ENCODE results near the gene SPNS2. TPM values are rescaled to one million over a fixed set of nuclear protein-coding genes. Genes with fewer than 3 reads are reported as not detected.
"Not testable (repeated sequence)": the region's sequence is repeated elsewhere in the genome, so short reads cannot be mapped to it uniquely, and the experiment has no call there.

SPNS2 gene
- total RNA-seq, 2 experiments from 2014 or later = 0.15 to 0.60 TPM

GRCh38 chr17:4578349-4578748 is 79.7 kb downstream of the SPNS2 start:
- CTCF ChIA-PET = interaction anchor here (2.6 kb wide), 1 partner anchor 12 kb away, joined by 10 read pairs; no protein-coding TSS in a partner anchor
- peaks cover 20% of the 10 kb centered on the region for H3K27me3 Mint-ChIP-seq
- POLR2A ChIA-PET; H3K36me3 Mint-ChIP-seq (ENCODE audit: low read depth); H3K9me3 Mint-ChIP-seq; H3K4me3 Mint-ChIP-seq; H3K4me1 Mint-ChIP-seq; H3K27ac Mint-ChIP-seq; DNase-seq: not testable (repeated sequence)

GRCh38 chr17:4579678-4580077 is 81.0 kb downstream of the SPNS2 start:
- no peaks in the 10 kb centered on the region for H3K9me3 Mint-ChIP-seq
- no peak for DNase-seq

GRCh38 chr17:4580291-4580690 is 81.6 kb downstream of the SPNS2 start:
- POLR2A ChIA-PET = no interaction called here
- DNase-seq = no peak
- peaks cover 1% of the 10 kb centered on the region for H3K4me1 Mint-ChIP-seq
- H3K9me3 Mint-ChIP-seq = no peaks in the 10 kb centered on the region
- CTCF ChIA-PET = interaction anchor here (0.9 to 4.9 kb wide), 2 partner anchors 13 to 45 kb away, joined by 3 to 16 read pairs; no protein-coding TSS in a partner anchor
- no peak overlapping the region for H3K4me3 Mint-ChIP-seq
- H3K27ac Mint-ChIP-seq = no peak overlapping the region
- H3K27me3 Mint-ChIP-seq = peaks cover 31% of the 10 kb centered on the region
- no peaks in the 10 kb centered on the region for H3K36me3 Mint-ChIP-seq (ENCODE audit: low read depth)

More at GRCh38 chr17:4579678-4580077, 81.0 kb downstream of the SPNS2 start:
- ChIA-PET POLR2A (no interaction called here), CTCF (interaction anchor here (4.9 kb wide), 1 partner anchor 13 kb away, joined by 16 read pairs; no protein-coding TSS in a partner anchor)
- H3K36me3 Mint-ChIP-seq (ENCODE audit: low read depth) = no peaks in the 10 kb centered on the region
- H3K4me3 Mint-ChIP-seq = no peak overlapping the region
- H3K27ac Mint-ChIP-seq = no peak overlapping the region
- peaks cover 27% of the 10 kb centered on the region for H3K27me3 Mint-ChIP-seq
- peaks cover 1% of the 10 kb centered on the region for H3K4me1 Mint-ChIP-seq

GRCh38 chr17:4582101-4582501 is 83.4 kb downstream of the SPNS2 start:
- peaks cover 1% of the 10 kb centered on the region for H3K4me1 Mint-ChIP-seq
- ChIA-PET CTCF (interaction anchor here (4.9 kb wide), 1 partner anchor 15 kb away, joined by 16 read pairs; no protein-coding TSS in a partner anchor), POLR2A (no interaction called here)
- no peak overlapping the region for H3K4me3 Mint-ChIP-seq
- peaks cover 46% of the 10 kb centered on the region for H3K27me3 Mint-ChIP-seq
- no peaks in the 10 kb centered on the region for H3K9me3 Mint-ChIP-seq
- DNase-seq = no peak
- no peak overlapping the region for H3K27ac Mint-ChIP-seq
- H3K36me3 Mint-ChIP-seq (ENCODE audit: low read depth) = no peaks in the 10 kb centered on the region

- Mint-ChIP-seq H3K27me3 (peaks cover 46% of the 10 kb centered on the region), H3K4me1 (peaks cover 1% of the 10 kb centered on the region), H3K4me3 (no peak overlapping the region), H3K27ac (no peak overlapping the region), H3K9me3 (no peaks in the 10 kb centered on the region), H3K36me3 (ENCODE audit: low read depth) (no peaks in the 10 kb centered on the region)
- ChIA-PET POLR2A (no interaction called here), CTCF (interaction anchor here (4.9 kb wide), 1 partner anchor 16 kb away, joined by 16 read pairs; no protein-coding TSS in a partner anchor)
- no peak for DNase-seq
These were observed 84.0 kb downstream of the SPNS2 start for GRCh38 chr17:4582691-4583090.

GRCh38 chr17:4583206-4583605 is 84.5 kb downstream of the SPNS2 start:
- peaks cover 46% of the 10 kb centered on the region for H3K27me3 Mint-ChIP-seq
- POLR2A ChIA-PET = no interaction called here
- peaks cover 1% of the 10 kb centered on the region for H3K4me1 Mint-ChIP-seq
- CTCF ChIA-PET = interaction anchor here (4.9 kb wide), 1 partner anchor 16 kb away, joined by 16 read pairs; no protein-coding TSS in a partner anchor
- H3K9me3 Mint-ChIP-seq = no peaks in the 10 kb centered on the region
- no peaks in the 10 kb centered on the region for H3K36me3 Mint-ChIP-seq (ENCODE audit: low read depth)
- no peak for DNase-seq
- no peak overlapping the region for H3K27ac Mint-ChIP-seq
- no peak overlapping the region for H3K4me3 Mint-ChIP-seq

- H3K36me3 Mint-ChIP-seq (ENCODE audit: low read depth) = no peaks in the 10 kb centered on the region
- peaks cover 46% of the 10 kb centered on the region for H3K27me3 Mint-ChIP-seq
- ChIA-PET CTCF (no interaction called here), POLR2A (no interaction called here)
- H3K9me3 Mint-ChIP-seq = no peaks in the 10 kb centered on the region
- no peak for DNase-seq
- peaks cover 1% of the 10 kb centered on the region for H3K4me1 Mint-ChIP-seq
- no peak overlapping the region for H3K4me3 Mint-ChIP-seq
- H3K27ac Mint-ChIP-seq = no peak overlapping the region
These were observed 85.1 kb downstream of the SPNS2 start for GRCh38 chr17:4583782-4584100.

- H3K36me3 Mint-ChIP-seq (ENCODE audit: low read depth) = no peaks in the 10 kb centered on the region
These were observed 85.6 kb downstream of the SPNS2 start, which contains the start of gene SMTNL2 for GRCh38 chr17:4584101-4584916. Gene SMTNL2, plus strand, starts transcription at chr17:4584529. Its CDS starts 77 bp downstream, at chr17:4584606.

GRCh38 chr17:4584917-4585637 is 86.4 kb downstream of the SPNS2 start:
- ChIA-PET CTCF (no interaction called here), POLR2A (no interaction called here)

More at GRCh38 chr17:4584101-4584916, 85.6 kb downstream of the SPNS2 start, which contains the start of gene SMTNL2:
- Mint-ChIP-seq H3K4me3 (no peak within 1 kb of the TSS), H3K4me1 (peaks cover 1% of the 10 kb centered on the region), H3K27me3 (peaks cover 46% of the 10 kb centered on the region), H3K27ac (no peak within 1 kb of the TSS), H3K9me3 (no peaks in the 10 kb centered on the region)
- DNase-seq = no peak
- CTCF ChIA-PET = no interaction called here
- POLR2A ChIA-PET = no interaction called here

GRCh38 chr17:4585638-4585994 is 86.9 kb downstream of the SPNS2 start:
- POLR2A ChIA-PET = no interaction called here

More at GRCh38 chr17:4584917-4585637, 86.4 kb downstream of the SPNS2 start:
- Mint-ChIP-seq H3K4me1 (peaks cover 1% of the 10 kb centered on the region), H3K27ac (no peak overlapping the region), H3K36me3 (ENCODE audit: low read depth) (no peaks in the 10 kb centered on the region), H3K9me3 (no peaks in the 10 kb centered on the region), H3K4me3 (no peak overlapping the region), H3K27me3 (peaks cover 46% of the 10 kb centered on the region)
- no peak for DNase-seq

GRCh38 chr17:4586043-4586442 is 87.4 kb downstream of the SPNS2 start:
- Mint-ChIP-seq H3K27ac (no peak overlapping the region), H3K36me3 (ENCODE audit: low read depth) (no peaks in the 10 kb centered on the region), H3K4me3 (no peak overlapping the region), H3K27me3 (peaks cover 44% of the 10 kb centered on the region), H3K9me3 (no peaks in the 10 kb centered on the region), H3K4me1 (peaks cover 1% of the 10 kb centered on the region)
- ChIA-PET POLR2A (interaction anchor here (0.6 to 0.9 kb wide), 2 partner anchors 30 to 105 kb away, joined by 3 read pairs; no protein-coding TSS in a partner anchor), CTCF (no interaction called here)
- DNase-seq = no peak

More at GRCh38 chr17:4585638-4585994, 86.9 kb downstream of the SPNS2 start:
- Mint-ChIP-seq H3K4me1 (peaks cover 1% of the 10 kb centered on the region), H3K4me3 (no peak overlapping the region), H3K36me3 (ENCODE audit: low read depth) (no peaks in the 10 kb centered on the region), H3K9me3 (no peaks in the 10 kb centered on the region), H3K27me3 (peaks cover 46% of the 10 kb centered on the region), H3K27ac (no peak overlapping the region)
- no peak for DNase-seq
- CTCF ChIA-PET = no interaction called here

GRCh38 chr17:4587195-4587594 is 88.5 kb downstream of the SPNS2 start:
- no peak for DNase-seq
- Mint-ChIP-seq H3K27me3 (peaks cover 38% of the 10 kb centered on the region), H3K9me3 (no peaks in the 10 kb centered on the region), H3K4me1 (peaks cover 1% of the 10 kb centered on the region), H3K27ac (no peak overlapping the region), H3K4me3 (no peak overlapping the region), H3K36me3 (ENCODE audit: low read depth) (no peaks in the 10 kb centered on the region)
- CTCF ChIA-PET = interaction anchor here (1.0 kb wide), 1 partner anchor 166 kb away, joined by 3 read pairs; no protein-coding TSS in a partner anchor
- POLR2A ChIA-PET = interaction anchor here (1.4 kb wide), 1 partner anchor 10 kb away, joined by 3 read pairs; no protein-coding TSS in a partner anchor

GRCh38 chr17:4587803-4588202 is 89.1 kb downstream of the SPNS2 start:
- CTCF ChIA-PET = interaction anchor here (0.8 kb wide), 1 partner anchor 38 kb away, joined by 3 read pairs; no protein-coding TSS in a partner anchor
- H3K27ac Mint-ChIP-seq = no peak overlapping the region
- H3K9me3 Mint-ChIP-seq = no peaks in the 10 kb centered on the region
- H3K27me3 Mint-ChIP-seq = peaks cover 33% of the 10 kb centered on the region
- H3K36me3 Mint-ChIP-seq (ENCODE audit: low read depth) = no peaks in the 10 kb centered on the region
- no peak overlapping the region for H3K4me3 Mint-ChIP-seq
- POLR2A ChIA-PET = interaction anchor here (1.4 kb wide), 1 partner anchor 9 kb away, joined by 3 read pairs; no protein-coding TSS in a partner anchor
- H3K4me1 Mint-ChIP-seq = peaks cover 1% of the 10 kb centered on the region
- no peak for DNase-seq
